Measurements from ENCODE around the gene FOXN3.

Gene FOXN3, protein sequence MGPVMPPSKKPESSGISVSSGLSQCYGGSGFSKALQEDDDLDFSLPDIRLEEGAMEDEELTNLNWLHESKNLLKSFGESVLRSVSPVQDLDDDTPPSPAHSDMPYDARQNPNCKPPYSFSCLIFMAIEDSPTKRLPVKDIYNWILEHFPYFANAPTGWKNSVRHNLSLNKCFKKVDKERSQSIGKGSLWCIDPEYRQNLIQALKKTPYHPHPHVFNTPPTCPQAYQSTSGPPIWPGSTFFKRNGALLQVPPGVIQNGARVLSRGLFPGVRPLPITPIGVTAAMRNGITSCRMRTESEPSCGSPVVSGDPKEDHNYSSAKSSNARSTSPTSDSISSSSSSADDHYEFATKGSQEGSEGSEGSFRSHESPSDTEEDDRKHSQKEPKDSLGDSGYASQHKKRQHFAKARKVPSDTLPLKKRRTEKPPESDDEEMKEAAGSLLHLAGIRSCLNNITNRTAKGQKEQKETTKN

DNA sequence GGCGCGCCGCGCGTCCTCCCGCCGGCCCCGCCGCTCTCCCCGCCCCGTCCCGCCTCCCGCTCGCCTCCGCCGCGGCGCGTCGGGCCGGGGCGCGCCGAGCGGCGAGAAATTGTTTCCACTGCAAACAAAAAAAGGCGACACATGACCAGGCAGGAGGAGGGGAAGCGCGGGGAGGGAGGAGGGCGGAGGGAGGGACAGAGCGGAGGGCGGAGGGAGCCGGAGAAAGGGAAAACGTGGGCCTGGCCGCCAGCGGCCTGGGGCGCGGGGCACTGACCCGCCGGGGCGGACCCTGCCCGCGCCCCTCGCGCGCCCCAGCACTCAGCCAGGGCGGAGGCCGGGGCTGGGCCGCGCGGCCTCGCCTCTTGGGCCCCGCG is at the start of gene FOXN3:
Gene FOXN3 (minus strand): TSS at position 143 of the 374 bp plus-strand sequence. CDS start 4,757 bp downstream, outside the sequence.
- peak; percentile 89 for DNase-seq (ENCODE audit: low spot score)

DNA sequence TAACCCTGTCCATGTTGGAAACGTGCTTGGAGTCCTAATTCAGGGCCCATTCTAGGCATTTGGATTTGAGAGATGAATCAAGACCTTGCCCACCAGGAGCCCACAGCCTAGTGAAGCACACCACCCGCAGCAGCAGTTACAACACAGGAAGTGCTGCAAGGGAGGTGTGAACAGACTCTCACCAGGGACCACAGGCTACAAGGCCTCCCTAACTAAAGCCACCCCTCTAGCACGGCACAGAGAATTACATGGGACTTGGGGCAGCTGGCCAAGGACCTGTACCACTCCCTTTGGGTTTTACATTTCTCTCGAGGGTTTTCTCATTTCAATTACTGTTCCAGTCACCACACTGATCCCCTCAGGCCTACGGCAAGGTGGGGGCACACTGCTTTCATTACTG is 49.5 kb upstream of the FOXN3 start:
- peak; percentile 55 for DNase-seq (ENCODE audit: low spot score)

GRCh38 chr14:89465876-89466275 is 48.8 kb upstream of the FOXN3 start:
- no peak for DNase-seq (ENCODE audit: low spot score)

DNA sequence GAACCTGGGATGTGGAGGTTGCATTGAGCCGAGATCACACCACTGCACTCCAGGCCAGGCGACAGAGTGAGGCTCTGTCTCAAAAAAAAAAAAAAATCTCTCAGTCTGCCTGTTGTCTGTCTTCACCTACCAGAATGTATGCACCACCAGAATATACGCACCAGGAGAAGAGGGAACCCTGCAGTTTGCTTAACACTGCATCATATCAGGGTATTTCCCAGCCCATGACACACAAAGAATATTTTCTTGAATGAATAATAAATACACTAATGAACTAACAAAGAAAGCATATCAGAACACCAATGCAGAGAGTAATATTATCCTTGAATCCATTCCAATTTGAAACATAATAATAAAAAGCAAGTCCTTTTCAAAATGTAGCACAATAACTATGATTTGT is 44.2 kb upstream of the FOXN3 start:
- DNase-seq (ENCODE audit: low spot score), result no peak

GRCh38 chr14:89458713-89459420 is 41.8 kb upstream of the FOXN3 start:
- no peak for DNase-seq (ENCODE audit: low spot score)

DNA sequence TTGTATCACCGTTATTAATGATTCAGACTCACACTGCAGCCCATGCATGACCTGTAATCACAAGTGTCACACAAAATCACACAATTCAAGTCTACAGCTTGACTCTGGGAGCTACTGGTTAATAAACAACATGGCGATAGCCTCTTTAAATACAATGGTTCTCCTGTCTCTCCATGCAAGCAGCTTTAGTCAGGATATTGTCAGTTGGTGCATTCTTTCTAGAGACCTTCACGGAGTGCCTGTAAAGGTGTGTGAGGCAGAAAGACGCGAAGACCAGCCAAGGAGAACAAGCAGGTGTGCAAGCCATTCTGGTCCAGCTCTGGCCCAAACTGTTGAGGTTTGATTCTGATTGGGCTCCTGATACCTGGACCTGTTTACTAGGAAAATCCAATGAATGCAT is 40.0 kb upstream of the FOXN3 start:
- no peak for DNase-seq (ENCODE audit: low spot score)

- no peak for DNase-seq (ENCODE audit: low spot score)
These were observed 38.4 kb upstream of the FOXN3 start for GRCh38 chr14:89455412-89455811.

DNA sequence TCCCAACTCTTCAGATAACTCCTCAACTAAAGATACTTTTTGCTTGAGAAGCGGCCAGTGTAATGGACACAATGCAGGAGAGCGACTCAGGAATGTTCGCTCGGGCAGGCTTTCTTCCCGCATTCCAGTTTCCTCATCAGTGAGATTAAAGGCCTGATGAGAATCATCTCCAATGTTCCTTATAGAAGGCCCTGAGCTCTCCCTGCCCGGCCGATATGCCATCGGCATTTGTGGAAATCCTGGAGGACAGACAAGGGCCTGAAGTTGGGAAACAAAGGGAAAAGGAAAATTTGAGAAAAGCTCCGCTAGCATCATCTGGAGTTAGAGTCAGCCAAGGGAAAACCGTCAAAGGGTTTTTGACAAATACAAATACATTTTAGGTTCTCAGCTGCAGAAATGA is 38.0 kb upstream of the FOXN3 start:
- no peak for DNase-seq (ENCODE audit: low spot score)

- DNase-seq (ENCODE audit: low spot score), result no peak
These were observed 35.2 kb upstream of the FOXN3 start for GRCh38 chr14:89452281-89452680.

DNA sequence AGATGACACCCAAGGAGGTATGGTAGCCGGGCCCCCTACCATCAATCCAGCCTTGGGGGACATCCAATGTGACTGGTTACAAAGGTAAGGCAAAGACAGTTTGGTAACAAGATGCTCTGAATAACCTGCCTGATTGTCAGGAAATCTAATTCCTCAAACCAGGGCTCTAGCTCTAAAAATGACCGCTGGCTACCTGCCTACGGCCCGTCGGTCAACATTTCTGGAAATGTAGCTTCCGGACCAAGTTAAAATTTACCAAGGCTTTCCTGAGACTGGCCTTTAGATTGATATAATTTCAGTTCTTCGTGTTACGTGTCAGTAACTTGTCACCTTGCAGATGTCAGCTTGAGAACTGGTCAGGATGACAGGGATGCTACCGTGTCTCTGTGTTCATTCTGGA is 34.2 kb upstream of the FOXN3 start:
- no peak for DNase-seq (ENCODE audit: low spot score)

DNA sequence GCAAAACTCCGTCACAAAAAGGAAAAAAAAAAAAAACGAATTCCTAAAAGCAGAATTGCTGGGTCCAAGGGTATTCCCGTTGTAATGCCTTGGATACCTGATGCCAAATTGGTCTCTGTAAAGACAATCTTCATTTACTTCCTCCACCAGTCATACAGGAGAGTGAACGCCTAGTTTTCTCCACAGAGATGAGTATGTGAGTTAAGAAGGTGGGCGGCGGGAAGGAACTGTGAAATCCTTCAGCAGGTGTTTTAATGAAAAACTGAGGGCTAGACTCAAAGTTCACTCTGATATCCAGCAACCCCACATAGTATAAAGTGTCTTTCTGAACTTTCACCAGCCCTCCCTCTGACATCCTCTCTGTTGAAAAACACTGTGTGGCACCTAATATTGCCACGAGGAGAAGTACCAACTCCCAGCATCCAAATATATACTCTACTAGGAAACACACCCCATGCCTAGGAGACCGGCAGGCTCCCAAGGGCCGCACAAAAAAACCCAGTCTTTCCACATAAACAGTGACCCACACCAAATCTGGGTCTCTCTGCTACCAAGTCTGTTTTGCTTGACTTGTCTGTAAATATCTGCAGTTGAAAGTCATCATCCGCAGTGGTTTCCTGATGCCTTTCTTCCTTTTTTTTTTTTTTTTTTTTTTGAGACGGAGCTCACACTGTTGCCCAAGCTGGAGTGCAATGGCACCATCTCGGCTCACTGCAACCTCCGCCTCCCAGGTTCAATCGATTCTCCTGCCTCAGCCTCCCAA is 30.3 kb upstream of the FOXN3 start:
- DNase-seq (ENCODE audit: low spot score), result no peak

GRCh38 chr14:89445273-89445973 is 28.4 kb upstream of the FOXN3 start:
- DNase-seq (ENCODE audit: low spot score), result peak; percentile 49

- DNase-seq (ENCODE audit: low spot score), result no peak
These were observed 27.6 kb upstream of the FOXN3 start for GRCh38 chr14:89444516-89445125.

GRCh38 chr14:89444044-89444443 is 27.0 kb upstream of the FOXN3 start:
- no peak for DNase-seq (ENCODE audit: low spot score)

DNA sequence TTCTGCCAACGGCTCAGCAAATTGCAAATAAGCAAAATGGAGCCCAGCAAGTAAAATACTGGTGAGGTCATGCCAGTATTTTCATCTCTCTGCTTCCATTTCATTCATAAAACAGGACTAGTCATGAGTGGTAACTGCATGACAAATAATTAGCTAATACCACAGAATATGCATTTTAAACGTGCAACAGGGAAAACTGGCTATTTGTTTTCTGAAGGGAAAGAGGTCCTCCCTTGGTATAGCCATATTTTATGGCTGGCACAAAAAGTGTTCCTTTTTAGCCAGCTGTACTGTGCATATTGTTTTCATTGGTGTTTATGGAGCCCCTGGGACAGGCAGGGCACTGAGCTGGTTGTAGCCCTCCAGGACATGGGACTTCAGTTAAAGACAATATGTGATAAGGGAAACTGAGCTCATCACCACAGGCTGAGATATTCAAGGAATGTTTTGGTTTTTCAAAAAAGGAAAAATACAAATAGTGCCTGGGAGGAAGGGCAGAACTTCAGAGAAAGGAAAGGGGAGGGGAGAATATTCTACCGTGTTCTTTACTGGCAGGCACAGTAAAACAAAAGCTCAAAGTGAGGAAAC is 26.1 kb upstream of the FOXN3 start:
- DNase-seq (ENCODE audit: low spot score), result no peak

GRCh38 chr14:89442280-89442679 is 25.2 kb upstream of the FOXN3 start:
- DNase-seq (ENCODE audit: low spot score), result no peak

GRCh38 chr14:89440986-89441909 is 24.2 kb upstream of the FOXN3 start:
- DNase-seq (ENCODE audit: low spot score), result no peak

DNA sequence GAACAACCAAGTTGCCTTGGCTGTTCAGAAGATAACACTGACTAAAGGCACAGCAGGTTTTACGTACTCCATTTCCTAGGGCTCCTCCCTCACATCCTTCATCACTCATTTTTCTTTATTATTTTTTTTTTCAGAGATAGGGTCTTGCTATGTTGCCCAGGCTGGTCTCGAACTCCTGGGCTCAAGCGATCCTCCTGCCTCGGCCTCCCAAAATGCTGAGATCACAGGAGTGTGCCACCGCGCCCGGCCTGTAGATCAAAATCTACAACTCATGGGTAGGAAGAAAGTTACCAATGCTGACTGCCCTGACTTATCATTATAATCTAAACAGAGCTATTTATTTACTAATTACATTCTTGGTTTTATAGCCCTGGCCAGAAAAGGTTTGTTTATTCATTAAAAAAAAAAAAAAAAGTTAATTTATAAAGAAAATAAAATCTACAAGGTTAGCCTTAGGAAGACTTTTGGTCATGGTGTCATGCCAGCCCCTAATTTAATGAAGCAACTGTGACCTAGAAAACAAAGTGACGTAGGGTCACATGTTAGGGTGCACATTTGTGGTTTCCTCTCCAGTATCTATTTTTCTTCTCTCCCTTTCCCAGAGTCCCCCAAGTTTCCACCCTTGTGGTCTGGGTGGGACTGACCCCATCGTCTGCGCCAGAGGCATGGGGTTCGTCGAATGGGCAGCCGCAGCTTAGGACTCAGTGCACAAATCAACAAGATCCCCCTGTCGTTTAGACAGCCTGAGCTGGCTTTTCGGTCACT is 19.0 kb upstream of the FOXN3 start:
- DNase-seq (ENCODE audit: low spot score), result no peak

- DNase-seq (ENCODE audit: low spot score), result no peak
These were observed 18.5 kb upstream of the FOXN3 start for GRCh38 chr14:89435492-89435891.

All from CD4-positive, alpha-beta T cell treated with Interleukin-2 at 100 ng/mL for 4 hours (primary cell).